Central memory CD8-positive, alpha-beta T cell (primary cell): ENCODE measurements around the gene GARIN5A.

ENCODE experiments used
- ATAC-seq: fragments of 150-1000 bp; cut with Tn5 transposase; replicated peaks from 2 replicates; pipeline ENCODE4 v1.10.0; 2022; ENCODE audit warnings: mild to moderate bottlenecking, moderate FRiP score, moderate number of reproducible peaks; ENCODE audit not compliant: poor library complexity, severe bottlenecking; ENCODE audit errors: extremely low read depth
- DNase-seq, 2 donors: peaks; one replicate each; pipeline ENCODE4 v3.0.0; 2021; ENCODE audit warnings: low spot score in 2 of 2
- H3K27ac Mint-ChIP-seq: one replicate; pipeline ENCODE4 v1.8.0; 2022; ENCODE audit warnings: low read depth, mild to moderate bottlenecking, moderate library complexity, mixed read lengths
- H3K27me3 Mint-ChIP-seq: one replicate; pipeline ENCODE4 v1.8.0; 2022; ENCODE audit warnings: mixed read lengths
- H3K36me3 Mint-ChIP-seq: one replicate; pipeline ENCODE4 v1.8.0; 2022; ENCODE audit warnings: mild to moderate bottlenecking, moderate library complexity, mixed read lengths; ENCODE audit not compliant: insufficient read depth
- H3K4me1 Mint-ChIP-seq: one replicate; pipeline ENCODE4 v1.8.0; 2022; ENCODE audit warnings: mixed read lengths
- H3K4me3 Mint-ChIP-seq: one replicate; pipeline ENCODE4 v1.8.0; 2022; ENCODE audit warnings: mild to moderate bottlenecking, moderate library complexity, mixed read lengths
- H3K9me3 Mint-ChIP-seq: one replicate; pipeline ENCODE4 v1.8.0; 2022; ENCODE audit warnings: mixed read lengths

GARIN5A gene

GRCh38 chr19:50512999-50513745 lies 36.5 kb upstream of the GARIN5A start:
- Mint-ChIP-seq H3K36me3 (peaks cover 14% of the 10 kb centered on the region), H3K27ac (peak overlapping the region; percentile 64), H3K9me3 (no peaks in the 10 kb centered on the region), H3K4me3 (no peak overlapping the region), H3K27me3 (no peaks in the 10 kb centered on the region), H3K4me1 (peaks cover 30% of the 10 kb centered on the region)
- DNase-seq, result no peak
- no peak for ATAC-seq

DNA sequence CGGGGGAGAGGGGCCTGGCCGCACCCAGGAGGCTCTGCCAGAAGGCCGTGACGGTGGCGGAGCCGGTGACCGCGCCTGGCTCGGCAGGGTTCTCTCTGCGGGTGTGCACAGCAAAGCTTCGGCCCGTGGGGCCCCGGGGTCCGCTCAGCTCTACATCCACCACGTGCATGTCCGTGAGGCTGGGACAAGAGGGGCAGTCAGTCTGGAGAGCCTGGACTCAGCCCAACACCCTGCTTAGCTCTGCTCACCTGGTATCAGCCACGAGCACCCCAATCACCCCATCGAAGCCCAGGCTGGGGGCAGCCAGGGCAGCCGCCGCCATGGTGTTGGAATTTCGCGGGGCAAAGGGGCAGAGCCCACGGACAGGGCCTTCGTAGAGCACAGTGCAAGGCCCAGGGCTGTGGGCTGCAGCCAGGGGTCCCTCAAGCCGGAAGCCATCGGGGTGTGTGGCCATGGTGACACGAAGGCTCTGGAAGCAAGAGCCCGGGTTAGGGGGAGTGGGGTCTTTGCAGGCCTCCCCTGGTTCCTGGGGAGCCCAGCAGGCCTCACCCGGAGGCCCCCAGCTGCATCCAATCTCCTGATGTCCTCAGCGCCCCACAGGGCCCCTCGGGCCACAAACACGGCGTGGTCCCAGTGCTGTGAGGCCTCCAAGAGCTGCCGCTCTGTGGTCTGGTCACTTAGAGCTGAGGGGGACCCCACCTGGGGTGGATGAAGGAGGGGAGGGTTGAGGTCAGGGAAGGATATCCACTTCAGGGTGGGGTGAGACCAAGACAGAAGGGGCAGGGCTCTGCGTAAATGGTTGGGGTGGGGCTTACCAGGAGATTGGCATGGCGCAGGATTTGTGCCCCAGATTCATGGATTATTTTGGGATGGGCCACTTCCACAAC lies 35.7 kb upstream of the GARIN5A start:
- no peak for ATAC-seq
- H3K4me1 Mint-ChIP-seq, result peaks cover 36% of the 10 kb centered on the region
- H3K27me3 Mint-ChIP-seq, result no peaks in the 10 kb centered on the region
- H3K9me3 Mint-ChIP-seq, result no peaks in the 10 kb centered on the region
- no peak for DNase-seq
- peak overlapping the region; percentile 96 for H3K27ac Mint-ChIP-seq
- peak overlapping the region; percentile 77 for H3K4me3 Mint-ChIP-seq
- peaks cover 14% of the 10 kb centered on the region for H3K36me3 Mint-ChIP-seq

- H3K4me1 Mint-ChIP-seq, result peaks cover 40% of the 10 kb centered on the region
- H3K36me3 Mint-ChIP-seq, result peaks cover 14% of the 10 kb centered on the region
- H3K4me3 Mint-ChIP-seq, result peak within 1 kb of the TSS; percentile 77
- peak within 1 kb of the TSS; percentile 96 for H3K27ac Mint-ChIP-seq
- DNase-seq (peak; percentile 84 to 95), ATAC-seq (peak; percentile 96)
- H3K9me3 Mint-ChIP-seq, result no peaks in the 10 kb centered on the region
- no peaks in the 10 kb centered on the region for H3K27me3 Mint-ChIP-seq
Measured at GRCh38 chr19:50511069-50511822, 34.6 kb upstream of the GARIN5A start, which contains the start of gene JOSD2. JOSD2 (minus strand) TSS chr19:50511191; CDS start chr19:50510431, 760 bp downstream.

- no peaks in the 10 kb centered on the region for H3K9me3 Mint-ChIP-seq
- peaks cover 12% of the 10 kb centered on the region for H3K36me3 Mint-ChIP-seq
- DNase-seq (no peak), ATAC-seq (no peak)
- peak overlapping the region; percentile 96 for H3K27ac Mint-ChIP-seq
- H3K4me1 Mint-ChIP-seq, result peaks cover 40% of the 10 kb centered on the region
- peak overlapping the region; percentile 77 for H3K4me3 Mint-ChIP-seq
- no peaks in the 10 kb centered on the region for H3K27me3 Mint-ChIP-seq
Measured at GRCh38 chr19:50510700-50511068, 34.0 kb upstream of the GARIN5A start.

DNA sequence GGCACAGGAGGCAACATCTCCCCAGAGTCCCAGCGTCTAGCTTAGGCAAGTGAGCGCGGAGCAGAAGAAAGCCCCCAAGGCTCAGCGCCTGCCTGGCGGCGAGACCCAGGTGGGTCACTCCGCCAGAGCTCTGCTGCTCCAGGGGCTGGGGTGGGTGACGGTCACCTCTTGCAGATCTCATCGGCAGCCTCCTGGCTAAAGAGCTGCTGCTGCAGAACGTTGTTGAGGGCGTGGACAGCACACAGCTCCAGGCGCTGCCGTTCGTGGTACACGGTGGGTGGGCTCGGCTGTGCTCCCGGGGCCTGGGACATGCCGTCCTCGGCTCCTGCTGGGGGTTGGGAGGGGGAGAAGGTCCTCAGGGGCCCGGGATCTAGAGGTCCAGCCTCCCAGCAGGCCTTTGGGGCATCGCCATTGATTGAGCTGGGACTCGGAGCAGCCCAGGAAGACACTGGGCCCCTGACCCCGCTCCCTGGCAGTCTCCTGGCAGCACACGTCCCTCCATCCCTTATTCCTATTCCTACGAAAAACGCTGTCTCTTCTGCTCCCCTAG lies 33.5 kb upstream of the GARIN5A start:
- Mint-ChIP-seq H3K4me3 (peak overlapping the region; percentile 77), H3K9me3 (no peaks in the 10 kb centered on the region), H3K27me3 (no peaks in the 10 kb centered on the region), H3K36me3 (peaks cover 10% of the 10 kb centered on the region), H3K27ac (peak overlapping the region; percentile 96), H3K4me1 (peaks cover 40% of the 10 kb centered on the region)
- no peak for ATAC-seq
- no peak for DNase-seq

DNA sequence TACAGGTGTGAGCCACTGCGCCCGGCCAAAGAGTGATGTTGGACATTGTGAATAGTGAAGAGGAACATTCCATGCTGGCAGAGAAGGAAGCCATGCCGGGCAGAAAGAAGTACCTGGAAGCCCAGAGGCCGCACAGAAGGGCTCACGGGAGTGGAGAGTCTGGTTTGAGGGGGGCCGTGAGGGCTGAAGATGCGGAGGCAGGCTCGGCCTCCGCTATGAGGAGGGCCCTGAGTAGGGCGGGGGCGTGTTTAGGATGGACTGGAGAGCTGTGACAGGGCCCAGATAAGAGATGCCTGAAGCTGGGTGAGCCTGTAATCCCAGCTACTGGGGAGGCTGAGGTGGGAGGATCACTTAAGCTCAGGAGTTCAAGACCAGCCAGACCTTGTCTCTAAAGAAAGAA lies 32.7 kb upstream of the GARIN5A start:
- Mint-ChIP-seq H3K4me3 (peak overlapping the region; percentile 77), H3K9me3 (no peaks in the 10 kb centered on the region), H3K27me3 (no peaks in the 10 kb centered on the region), H3K27ac (no peak overlapping the region), H3K36me3 (peaks cover 10% of the 10 kb centered on the region), H3K4me1 (peaks cover 40% of the 10 kb centered on the region)
- DNase-seq, result no peak
- no peak for ATAC-seq

DNA sequence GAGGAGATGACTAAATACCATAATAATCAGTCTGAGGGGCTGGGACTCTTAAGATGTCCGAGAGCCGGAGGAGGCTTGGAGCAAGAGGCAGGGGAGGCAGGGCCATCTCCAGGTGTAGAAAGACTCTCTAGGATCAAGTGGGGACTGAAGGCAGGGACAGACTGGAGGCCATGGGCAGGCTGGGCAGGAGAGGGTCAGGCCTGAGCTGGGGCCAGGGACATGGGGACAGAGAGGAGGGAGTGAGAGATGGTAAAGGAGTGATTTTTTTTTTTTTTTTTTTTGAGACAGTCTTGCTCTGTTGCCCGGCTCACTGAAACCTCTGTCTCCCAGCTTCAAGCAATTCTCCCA lies 32.2 kb upstream of the GARIN5A start:
- Mint-ChIP-seq H3K36me3 (peaks cover 10% of the 10 kb centered on the region), H3K9me3 (no peaks in the 10 kb centered on the region), H3K4me3 (peak overlapping the region; percentile 77), H3K4me1 (peaks cover 40% of the 10 kb centered on the region), H3K27ac (peak overlapping the region; percentile 73), H3K27me3 (no peaks in the 10 kb centered on the region)
- DNase-seq (no peak), ATAC-seq (no peak)

- no peaks in the 10 kb centered on the region for H3K27me3 Mint-ChIP-seq
- H3K4me3 Mint-ChIP-seq, result no peak overlapping the region
- peaks cover 40% of the 10 kb centered on the region for H3K4me1 Mint-ChIP-seq
- DNase-seq (no peak), ATAC-seq (no peak)
- H3K27ac Mint-ChIP-seq, result peak overlapping the region; percentile 53
- H3K9me3 Mint-ChIP-seq, result no peaks in the 10 kb centered on the region
- peaks cover 7% of the 10 kb centered on the region for H3K36me3 Mint-ChIP-seq
Measured at GRCh38 chr19:50507376-50507775, 30.7 kb upstream of the GARIN5A start.

DNA sequence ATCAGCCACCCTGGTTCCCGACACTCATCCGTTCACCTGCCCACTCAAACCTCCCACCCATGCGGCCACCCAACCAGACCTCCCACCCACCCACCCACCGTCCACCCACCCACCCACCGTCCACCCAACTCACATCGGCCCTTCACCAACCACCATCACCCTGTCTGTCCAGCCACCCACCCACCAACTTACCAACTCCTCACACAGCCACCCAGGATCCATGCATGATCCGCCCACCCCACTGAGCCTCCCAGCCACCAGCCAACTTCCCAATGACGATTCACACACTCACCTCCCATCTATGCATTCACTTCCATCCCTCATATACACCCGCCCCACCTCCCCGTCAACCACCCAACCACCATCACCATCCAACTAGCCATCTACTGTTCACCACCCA lies 30.1 kb upstream of the GARIN5A start:
- DNase-seq, result no peak
- Mint-ChIP-seq H3K9me3 (no peaks in the 10 kb centered on the region), H3K27me3 (no peaks in the 10 kb centered on the region), H3K36me3 (peaks cover 6% of the 10 kb centered on the region), H3K4me1 (peaks cover 37% of the 10 kb centered on the region), H3K4me3 (no peak overlapping the region), H3K27ac (peak overlapping the region; percentile 53)
- ATAC-seq, result no peak

DNA sequence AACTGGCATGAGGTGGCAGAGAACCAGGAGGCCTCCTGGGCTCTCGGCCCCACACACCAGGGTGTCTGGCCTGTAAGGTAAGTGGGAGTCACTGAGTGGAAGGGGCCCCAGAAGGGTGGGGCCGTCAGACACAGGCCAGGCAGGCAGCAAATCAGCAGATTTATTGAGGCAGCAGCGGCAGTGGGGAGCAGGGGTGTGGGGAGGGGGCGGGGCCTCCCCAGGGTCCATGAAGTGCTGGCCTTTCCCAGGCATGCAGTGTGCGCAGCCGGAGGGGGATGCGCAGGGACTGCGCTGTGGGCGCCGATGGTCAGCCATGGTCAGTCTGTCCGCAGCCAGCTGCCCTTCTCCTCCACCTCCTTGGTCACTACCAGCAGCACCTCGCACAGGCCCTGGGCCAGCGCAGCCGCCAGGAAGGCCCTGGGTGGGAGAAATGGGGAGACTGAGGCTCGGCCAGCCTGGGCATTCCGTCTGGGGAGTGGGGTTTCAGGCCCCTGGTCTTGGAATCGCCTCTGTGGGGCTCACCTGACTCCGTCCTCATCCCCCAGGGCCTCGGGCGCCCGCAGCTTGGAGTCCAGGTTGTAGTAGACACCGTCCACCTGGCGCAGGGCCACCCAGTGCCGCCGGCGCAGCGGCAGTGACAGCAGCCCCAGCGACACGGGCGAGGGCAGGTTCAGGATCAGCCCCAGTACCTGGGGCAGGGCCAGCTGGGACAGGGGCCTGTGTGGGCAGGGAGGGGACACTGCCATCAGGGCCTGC lies 29.4 kb upstream of the GARIN5A start:
- ATAC-seq (no peak), DNase-seq (no peak)
- Mint-ChIP-seq H3K4me1 (peaks cover 30% of the 10 kb centered on the region), H3K27me3 (no peaks in the 10 kb centered on the region), H3K9me3 (no peaks in the 10 kb centered on the region), H3K36me3 (peaks cover 1% of the 10 kb centered on the region), H3K4me3 (no peak overlapping the region), H3K27ac (no peak overlapping the region)

GRCh38 chr19:50501568-50502475 lies 25.2 kb upstream of the GARIN5A start:
- no peak for ATAC-seq
- peak overlapping the region; percentile 65 for H3K27ac Mint-ChIP-seq

More at GRCh38 chr19:50501568-50502475, 25.2 kb upstream of the GARIN5A start:
- peaks cover 1% of the 10 kb centered on the region for H3K36me3 Mint-ChIP-seq
- H3K4me3 Mint-ChIP-seq, result no peak overlapping the region
- no peaks in the 10 kb centered on the region for H3K27me3 Mint-ChIP-seq
- H3K4me1 Mint-ChIP-seq, result no peaks in the 10 kb centered on the region
- no peaks in the 10 kb centered on the region for H3K9me3 Mint-ChIP-seq
- no peak for DNase-seq
